ENCODE data around the gene SCN5A. TPM values are rescaled to one million over a fixed set of nuclear protein-coding genes. Genes with fewer than 3 reads are reported as not detected.

The SCN5A gene
- total RNA-seq, 1 experiment from 2014 or later = 1.7 TPM

GRCh38 chr3:38500688-38501417 lies 148.6 kb downstream of the SCN5A start:
- no peak for DNase-seq (ENCODE audit: low spot score)

Other genes starting within 250 kb of the SCN5A start
- gene ACVR2B, start 195.8 kb downstream of the SCN5A start, total RNA-seq (2014; rRNA removed; shearing (Covaris generic)) = 1.2 and 1.3 TPM in 2 replicates
- 10.9 and 13.6 TPM in 2 replicates for gene EXOG, start 153.3 kb downstream of the SCN5A start, total RNA-seq (2014; rRNA removed; shearing (Covaris generic))
- not detected in 2 replicates for gene SCN10A, start 166.5 kb upstream of the SCN5A start, total RNA-seq (2014; rRNA removed; shearing (Covaris generic))

Measured in A172 (cell line).